Smooth muscle cell (in vitro differentiated cells): ENCODE measurements around the gene PHF14. TPM values are rescaled to one million over a fixed set of nuclear protein-coding genes. Genes with fewer than 3 reads are reported as not detected.

ENCODE experiments used
- DNase-seq: peaks from one replicate; lab custom pipeline; 2025; ENCODE audit not compliant: unreplicated experiment; lab: John Stamatoyannopoulos, UW
- H2AFZ ChIP-seq: fragments of 200-600 bp; sonication (generic); 2 replicates; pipeline ENCODE4 v1.6.0; 2016; ENCODE audit warnings: antibody characterized with exemption, low read depth, mild to moderate bottlenecking
- H3F3A ChIP-seq: fragments of 200-600 bp; sonication (generic); 2 replicates; pipeline ENCODE4 v1.6.0; 2017; ENCODE audit warnings: antibody characterized with exemption, low read depth
- H3K27ac ChIP-seq: fragments of 200-600 bp; sonication (generic); 2 replicates; pipeline ENCODE4 v1.5.1; 2016; ENCODE audit warnings: low read depth, mild to moderate bottlenecking
- H3K27me3 ChIP-seq: fragments of 200-600 bp; sonication (generic); 2 replicates; pipeline ENCODE4 v1.6.1; 2016; ENCODE audit warnings: low read depth, mild to moderate bottlenecking
- H3K36me3 ChIP-seq: fragments of 200-600 bp; sonication (generic); 2 replicates; pipeline ENCODE4 v1.5.1; 2016; ENCODE audit warnings: low read depth
- H3K4me1 ChIP-seq: fragments of 200-600 bp; sonication (generic); 2 replicates; pipeline ENCODE4 v1.5.1; 2016; ENCODE audit warnings: low read depth
- H3K4me2 ChIP-seq: fragments of 200-600 bp; sonication (generic); 2 replicates; pipeline ENCODE4 v1.6.0; 2016; ENCODE audit warnings: mild to moderate bottlenecking
- H3K4me3 ChIP-seq: fragments of 200-600 bp; sonication (generic); 2 replicates; pipeline ENCODE4 v1.5.1; 2016; ENCODE audit warnings: mild to moderate bottlenecking
- H3K79me2 ChIP-seq: fragments of 200-600 bp; sonication (generic); 2 replicates; pipeline ENCODE4 v1.6.0; 2016; ENCODE audit warnings: low read depth, mild to moderate bottlenecking
- H3K9ac ChIP-seq: fragments of 200-600 bp; sonication (generic); 2 replicates; pipeline ENCODE4 v1.6.0; 2016; ENCODE audit warnings: low read depth
- H3K9me3 ChIP-seq: fragments of 200-600 bp; sonication (generic); replicated peaks from 2 replicates; pipeline ENCODE4 v1.5.1; 2016; ENCODE audit warnings: low read depth
- H4K20me1 ChIP-seq: fragments of 200-600 bp; sonication (generic); 2 replicates; pipeline ENCODE4 v1.6.0; 2016; ENCODE audit warnings: low read depth
- CTCF ChIP-seq: fragments of 200-600 bp; sonication (generic); IDR thresholded peaks from 2 replicates; pipeline ENCODE4 v1.5.1; 2017; ENCODE audit warnings: borderline replicate concordance, mild to moderate bottlenecking, antibody characterized with exemption; ENCODE audit not compliant: insufficient read depth, poor library complexity, severe bottlenecking
- WGBS: methylation state at CpG from one replicate; pipeline ENCODE4 v1.1.7; 2016; ENCODE audit warnings: low lambda C conversion rate; 5-methylcytosine and 5-hydroxymethylcytosine counted together
- polyA plus RNA-seq: library from polyadenylated mRNA; unstranded; fragments of >200 nt; fragmentation: Nextera tagmentation; extraction: Ambion mirVana; gene quantifications from 2 replicates; pipeline ENCODE4 v1.2.1, GENCODE V29; 2016
- total RNA-seq: library from RNA; depleted of rRNA; stranded (reverse); fragments of >200 nt; gene quantifications from 2 replicates; pipeline ENCODE4 v1.2.3, GENCODE V29; 2014

Gene PHF14
- total and polyA plus RNA-seq, 2 experiments from 2014 or later: 13.2 to 29.2 TPM

DNA sequence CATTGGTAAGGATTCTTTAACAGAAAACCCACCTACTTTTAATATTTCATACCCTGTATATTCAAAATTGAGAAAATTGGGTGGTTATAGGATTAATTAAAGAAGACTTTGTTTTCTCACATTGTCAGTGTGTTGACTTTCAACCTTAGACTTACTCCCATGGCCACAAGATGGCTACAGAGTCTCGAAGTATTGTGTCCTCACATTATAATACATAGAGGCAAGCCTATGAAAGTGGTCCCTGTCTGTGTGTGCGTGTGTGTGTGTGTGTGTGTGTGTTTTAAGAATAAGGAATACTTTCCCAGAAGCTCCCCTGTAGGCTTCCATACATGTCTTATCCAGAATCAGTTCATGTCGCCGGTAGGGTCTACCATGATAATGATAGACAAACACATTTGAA lies 180.0 kb downstream of the PHF14 start:
- no peak overlapping the region for H3K4me3 ChIP-seq
- H4K20me1 ChIP-seq: no peaks in the 10 kb centered on the region
- 88% methylated on average over 4 of the region's 4 CpGs for WGBS
- DNase-seq: no peak
- no peaks in the 10 kb centered on the region for H3K27me3 ChIP-seq
- no peak overlapping the region for H3K27ac ChIP-seq
- H3K4me1 ChIP-seq: no peaks in the 10 kb centered on the region
- H3K4me2 ChIP-seq: no peak overlapping the region
- H3K79me2 ChIP-seq: no peaks in the 10 kb centered on the region
- H3F3A ChIP-seq: no peaks in the 10 kb centered on the region
- no peaks in the 10 kb centered on the region for H3K36me3 ChIP-seq
- H2AFZ ChIP-seq: no peak overlapping the region
- TF ChIP-seq CTCF: no peak
- no peaks in the 10 kb centered on the region for H3K9me3 ChIP-seq
- no peak overlapping the region for H3K9ac ChIP-seq

GRCh38 chr7:11155883-11156282 lies 182.2 kb downstream of the PHF14 start:
- Histone ChIP-seq H3K27ac (no peak overlapping the region), H3K9ac (no peak overlapping the region), H3K4me2 (no peak overlapping the region), H3F3A (no peaks in the 10 kb centered on the region), H3K4me1 (no peaks in the 10 kb centered on the region), H3K27me3 (no peaks in the 10 kb centered on the region), H4K20me1 (no peaks in the 10 kb centered on the region), H3K36me3 (no peaks in the 10 kb centered on the region), H3K4me3 (no peak overlapping the region), H2AFZ (no peak overlapping the region), H3K79me2 (no peaks in the 10 kb centered on the region), H3K9me3 (no peaks in the 10 kb centered on the region)
- DNase-seq: no peak
- 97% methylated on average over 1 of the region's 1 CpG for WGBS
- no peak for TF ChIP-seq CTCF

- Histone ChIP-seq H3K79me2 (no peaks in the 10 kb centered on the region), H3K36me3 (no peaks in the 10 kb centered on the region), H3K4me3 (no peak overlapping the region), H3F3A (no peaks in the 10 kb centered on the region), H3K4me1 (no peaks in the 10 kb centered on the region), H3K4me2 (no peak overlapping the region), H3K9ac (no peak overlapping the region), H3K9me3 (no peaks in the 10 kb centered on the region), H2AFZ (no peak overlapping the region), H3K27ac (no peak overlapping the region), H4K20me1 (no peaks in the 10 kb centered on the region), H3K27me3 (no peaks in the 10 kb centered on the region)
- 98% methylated on average over 1 of the region's 1 CpG for WGBS
- DNase-seq: no peak
- no peak for TF ChIP-seq CTCF
Measured at GRCh38 chr7:11161499-11161898, 187.8 kb downstream of the PHF14 start.

DNA sequence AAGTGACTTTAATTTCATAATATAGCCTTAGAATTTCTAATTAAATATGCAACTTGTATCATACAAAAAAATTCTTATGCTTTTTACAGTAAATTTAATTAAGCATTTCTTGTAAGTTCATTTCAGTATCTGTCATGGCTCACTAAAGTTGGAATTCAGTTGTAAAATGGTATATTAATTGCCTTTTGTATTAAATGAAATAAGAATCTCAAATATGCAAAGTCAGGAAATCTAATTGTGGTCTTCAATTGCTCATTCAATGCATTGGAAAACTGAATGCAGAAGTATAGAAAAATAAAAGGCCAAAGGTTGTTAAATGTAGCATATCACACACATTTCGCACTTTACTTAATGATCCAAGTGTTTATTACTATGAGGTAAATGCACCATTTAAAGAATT lies 189.5 kb downstream of the PHF14 start:
- H3K36me3 ChIP-seq: no peaks in the 10 kb centered on the region
- H3K4me2 ChIP-seq: no peak overlapping the region
- no peaks in the 10 kb centered on the region for H3K4me1 ChIP-seq
- H3K9me3 ChIP-seq: no peaks in the 10 kb centered on the region
- no peak overlapping the region for H3K9ac ChIP-seq
- WGBS: 100% methylated on average over 1 of the region's 1 CpG
- no peak overlapping the region for H3K4me3 ChIP-seq
- no peaks in the 10 kb centered on the region for H3K79me2 ChIP-seq
- no peaks in the 10 kb centered on the region for H3F3A ChIP-seq
- no peak overlapping the region for H3K27ac ChIP-seq
- no peak for DNase-seq
- no peak for TF ChIP-seq CTCF
- H4K20me1 ChIP-seq: no peaks in the 10 kb centered on the region
- no peak overlapping the region for H2AFZ ChIP-seq
- no peaks in the 10 kb centered on the region for H3K27me3 ChIP-seq
